ENCODE data around the gene BCAS1. TPM values are rescaled to one million over a fixed set of nuclear protein-coding genes. Genes with fewer than 3 reads are reported as not detected.

The BCAS1 gene
- total RNA-seq, 6 experiments from 2014 or later, result 0.07 to 0.43 (median 0.15) TPM; not detected in 2

DNA sequence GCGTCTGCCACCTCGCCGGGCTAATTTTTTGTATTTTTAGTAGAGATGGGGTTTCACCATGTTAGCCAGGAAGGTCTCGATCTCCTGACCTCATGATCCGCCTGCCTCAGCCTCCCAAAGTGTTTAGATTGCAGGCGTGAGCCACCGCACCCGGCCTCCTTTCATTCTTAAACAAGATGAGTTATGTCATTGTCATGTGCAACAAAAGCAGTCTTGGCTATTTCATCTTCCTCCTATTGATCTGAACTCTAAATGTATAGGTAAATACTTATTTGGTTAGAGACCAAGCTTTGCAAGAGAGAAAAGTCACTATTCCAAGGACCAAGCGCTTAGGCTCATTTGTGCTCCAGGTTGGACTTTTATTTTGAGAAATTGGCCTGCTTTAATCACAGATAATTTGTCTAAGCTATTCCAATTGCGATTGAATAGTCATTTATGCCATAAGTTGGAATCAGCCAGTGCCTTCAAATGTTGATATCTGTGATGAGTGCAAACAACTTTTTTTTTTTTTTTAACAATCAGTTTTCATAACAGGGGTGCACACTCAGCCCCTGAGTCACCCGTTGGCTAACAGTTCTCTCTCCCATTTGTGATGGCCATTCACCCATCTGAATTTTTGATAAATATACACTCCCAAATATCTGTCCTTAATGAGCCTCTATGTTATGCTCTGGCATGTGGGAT is 167.3 kb downstream of the BCAS1 start:
- intact Hi-C loops (cut with DNase I), result no loop called here

DNA sequence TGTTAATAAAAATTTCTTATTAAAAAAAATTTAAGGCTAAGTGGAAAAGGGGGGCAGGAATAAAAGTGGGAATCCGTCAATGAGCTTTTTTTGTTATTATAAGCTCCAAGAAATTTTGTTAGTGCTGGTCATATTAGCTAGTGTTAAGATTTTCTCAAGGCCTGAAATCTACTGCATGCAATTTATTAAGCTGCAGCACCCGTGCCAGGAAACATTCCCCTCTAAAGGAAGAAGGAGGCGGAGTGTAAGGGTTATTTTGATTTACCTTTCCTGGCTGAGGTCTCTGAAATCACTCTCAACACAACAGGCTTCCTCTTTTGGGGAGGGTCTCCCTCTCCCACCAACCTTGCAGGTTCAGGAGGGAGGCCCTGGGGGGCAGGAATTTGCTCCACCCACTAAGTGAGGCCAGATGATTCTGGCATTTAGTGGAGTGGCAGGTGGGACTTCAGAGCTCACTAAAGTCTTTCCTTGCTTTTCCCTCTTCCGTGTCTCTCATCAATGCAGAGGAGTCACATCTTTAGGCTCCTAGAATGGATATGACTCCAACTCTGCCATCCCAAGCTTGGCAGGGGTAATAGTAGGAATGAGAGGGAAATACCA is 168.8 kb downstream of the BCAS1 start:
- ATAC-seq (no peak), DNase-seq (no peak)
- no peak overlapping the region for H3K4me3 ChIP-seq
- no peaks in the 10 kb centered on the region for H3K9me3 ChIP-seq
- no peaks in the 10 kb centered on the region for H3K4me1 ChIP-seq
- no peaks in the 10 kb centered on the region for H3K27me3 ChIP-seq
- H3K27ac ChIP-seq, result peak overlapping the region in 1 of 3 donors; percentile 58
- WGBS (ENCODE audit: insufficient coverage, low coverage, low lambda C conversion rate, missing lambda C conversion rate), result 73% methylated on average over 4 of the region's 4 CpGs
- TF ChIP-seq, protein P1, sequence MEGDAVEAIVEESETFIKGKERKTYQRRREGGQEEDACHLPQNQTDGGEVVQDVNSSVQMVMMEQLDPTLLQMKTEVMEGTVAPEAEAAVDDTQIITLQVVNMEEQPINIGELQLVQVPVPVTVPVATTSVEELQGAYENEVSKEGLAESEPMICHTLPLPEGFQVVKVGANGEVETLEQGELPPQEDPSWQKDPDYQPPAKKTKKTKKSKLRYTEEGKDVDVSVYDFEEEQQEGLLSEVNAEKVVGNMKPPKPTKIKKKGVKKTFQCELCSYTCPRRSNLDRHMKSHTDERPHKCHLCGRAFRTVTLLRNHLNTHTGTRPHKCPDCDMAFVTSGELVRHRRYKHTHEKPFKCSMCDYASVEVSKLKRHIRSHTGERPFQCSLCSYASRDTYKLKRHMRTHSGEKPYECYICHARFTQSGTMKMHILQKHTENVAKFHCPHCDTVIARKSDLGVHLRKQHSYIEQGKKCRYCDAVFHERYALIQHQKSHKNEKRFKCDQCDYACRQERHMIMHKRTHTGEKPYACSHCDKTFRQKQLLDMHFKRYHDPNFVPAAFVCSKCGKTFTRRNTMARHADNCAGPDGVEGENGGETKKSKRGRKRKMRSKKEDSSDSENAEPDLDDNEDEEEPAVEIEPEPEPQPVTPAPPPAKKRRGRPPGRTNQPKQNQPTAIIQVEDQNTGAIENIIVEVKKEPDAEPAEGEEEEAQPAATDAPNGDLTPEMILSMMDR (IDR thresholded peaks at IDR 0.05), result no peak
- TF ChIP-seq POLR2A (IDR thresholded peaks at IDR 0.05), result no peak
- H3K36me3 ChIP-seq, result no peaks in the 10 kb centered on the region
- intact Hi-C loops (cut with DNase I), result no loop called here

More for the DNA sequence above, 167.3 kb downstream of the BCAS1 start:
- ATAC-seq, result no peak
- H3K27me3 ChIP-seq, result no peaks in the 10 kb centered on the region
- no peak overlapping the region for H3K4me3 ChIP-seq
- WGBS (ENCODE audit: insufficient coverage, low coverage, low lambda C conversion rate, missing lambda C conversion rate), result 81% methylated on average over 4 of the region's 11 CpGs
- DNase-seq, result no peak
- H3K9me3 ChIP-seq, result no peaks in the 10 kb centered on the region
- H3K4me1 ChIP-seq, result no peaks in the 10 kb centered on the region
- no peak overlapping the region for H3K27ac ChIP-seq
- H3K36me3 ChIP-seq, result no peaks in the 10 kb centered on the region
- no peak for TF ChIP-seq POLR2A (IDR thresholded peaks at IDR 0.05)
- TF ChIP-seq, protein P1 (IDR thresholded peaks at IDR 0.05), result no peak

DNA sequence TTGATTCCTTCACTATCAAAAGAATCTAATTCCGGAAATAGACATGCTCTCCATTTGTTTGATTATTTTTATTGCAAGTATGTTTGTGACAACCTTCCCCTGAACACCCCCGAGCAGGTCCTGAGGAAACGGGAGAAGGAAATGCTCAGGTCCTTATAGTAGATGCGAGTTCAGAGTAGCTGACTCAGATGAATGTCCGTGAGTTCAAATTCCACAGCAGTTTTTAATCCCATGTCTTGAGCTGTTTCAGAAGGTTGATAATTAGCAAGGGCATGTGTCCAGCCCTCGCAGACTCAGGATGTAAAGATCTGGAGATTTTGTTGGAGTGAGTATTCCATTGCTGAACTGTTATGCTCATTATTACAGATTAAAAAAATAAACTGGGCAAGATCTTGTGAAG is 169.3 kb downstream of the BCAS1 start:
- 45% methylated on average over 6 of the region's 6 CpGs for WGBS (ENCODE audit: insufficient coverage, low coverage, low lambda C conversion rate, missing lambda C conversion rate)
- Histone ChIP-seq H3K4me1 (no peaks in the 10 kb centered on the region), H3K27ac (peak overlapping the region in 2 of 3 donors; percentile 11 to 58), H3K27me3 (no peaks in the 10 kb centered on the region), H3K4me3 (no peak overlapping the region), H3K9me3 (no peaks in the 10 kb centered on the region), H3K36me3 (no peaks in the 10 kb centered on the region)
- DNase-seq, result no peak
- ATAC-seq, result peak; percentile 22 to 36 (median 33)
- TF ChIP-seq, protein P1 (IDR thresholded peaks at IDR 0.05), result no peak
- no peak for TF ChIP-seq POLR2A (IDR thresholded peaks at IDR 0.05)
- intact Hi-C loops (cut with DNase I), result no loop called here

DNA sequence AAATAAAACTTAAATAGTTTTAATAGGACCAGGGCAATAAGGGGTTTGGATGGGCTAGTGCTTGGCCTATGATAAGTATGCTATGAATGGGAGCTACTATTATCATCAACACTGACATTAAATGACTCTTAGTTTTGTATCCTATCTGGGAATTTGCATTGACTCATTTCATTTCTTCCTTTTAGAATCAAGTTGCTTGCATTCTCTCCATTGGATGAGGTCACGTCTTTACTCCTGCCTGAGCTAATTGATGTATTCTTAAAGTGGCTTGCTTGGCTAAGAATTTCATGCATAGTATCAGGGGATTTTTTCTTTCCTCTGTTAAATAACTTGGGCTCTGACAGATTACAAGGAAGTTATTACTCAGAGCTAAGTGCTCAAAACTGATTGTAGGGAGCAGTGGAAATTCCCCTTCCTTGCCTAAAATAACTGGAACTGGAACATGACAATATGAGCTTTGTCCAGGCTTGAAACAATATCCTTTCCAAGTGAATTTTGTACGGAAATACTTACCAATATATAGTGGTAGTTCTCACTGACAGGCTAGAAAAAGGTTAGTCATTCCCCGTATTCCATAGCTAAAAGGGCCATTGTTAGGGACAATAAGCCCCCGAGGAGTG is 169.9 kb downstream of the BCAS1 start:
- Histone ChIP-seq H3K36me3 (no peaks in the 10 kb centered on the region), H3K27me3 (no peaks in the 10 kb centered on the region), H3K9me3 (no peaks in the 10 kb centered on the region), H3K4me1 (no peaks in the 10 kb centered on the region), H3K27ac (peak overlapping the region in 2 of 3 donors; percentile 11 to 58), H3K4me3 (no peak overlapping the region)
- intact Hi-C loops (cut with DNase I), result no loop called here
- peak; percentile 44 to 63 (median 54) for ATAC-seq
- TF ChIP-seq POLR2A (IDR thresholded peaks at IDR 0.05), result no peak
- TF ChIP-seq, protein P1 (IDR thresholded peaks at IDR 0.05), result no peak
- WGBS (ENCODE audit: insufficient coverage, low coverage, low lambda C conversion rate, missing lambda C conversion rate), result 56% methylated on average over 4 of the region's 4 CpGs
- no peak for DNase-seq

Measured in right lobe of liver (tissue), 6 donors.